ENCODE results near the gene TOMM40. TPM values are rescaled to one million over a fixed set of nuclear protein-coding genes. Genes with fewer than 3 reads are reported as not detected.

TOMM40 gene
- total and polyA plus RNA-seq, 2 of the 13 experiments (the other 11 are each of a cell fraction or from before 2014, with no cell fraction given), result 72.0 to 110 TPM

GRCh38 chr19:44907613-44908012 lies 16.6 kb downstream of the TOMM40 start:
- no TSS peak for BruUV-seq (replicated peaks)
- H3K4me2 ChIP-seq (ENCODE audit: low read depth, low read length), result peak overlapping the region; percentile 26; the same call in 1 of the 2 replicates
- ChIA-PET POLR2A (interaction anchor here (1.2 to 14.7 kb wide), 6 partner anchors 12 to 47 kb away, joined by 3 to 317 read pairs (median 22); partner anchors contain the start of genes APOC2 and CLPTM1), CTCF (ENCODE audit: low intra/inter-chr PET ratio, low total read pairs) (no interaction called here)
- H3K27me3 ChIP-seq (ENCODE audit: control insufficient read depth in 1 of 2, insufficient read depth in 2 of 2, low read length in 2 of 2), result no peaks in the 10 kb centered on the region; a peak in 1 of 5 replicates
- DNase-seq (ENCODE audit: low spot score) (no peak), ATAC-seq (no peak), FAIRE-seq (no peak)
- peak overlapping the region in 1 of 3 experiments; percentile 32; a peak in 1 of 6 replicates for H3K4me3 ChIP-seq (replicated peaks in 1 of 3; ENCODE audit: insufficient read depth in 1 of 3, low read depth in 2 of 3, low read length in 3 of 3)
- peaks cover 14% of the 10 kb centered on the region for H4K20me1 ChIP-seq (ENCODE audit: insufficient read depth, low read length)
- peaks cover 72% of the 10 kb centered on the region for H3K4me1 ChIP-seq (ENCODE audit: insufficient read depth, low read length)
- no peak overlapping the region for H3K27ac ChIP-seq (ENCODE audit: extremely low read length, insufficient read depth, low read length)
- WGBS (ENCODE audit: low lambda C conversion rate), result 92% methylated on average over 3 of the region's 12 CpGs
- no peaks in the 10 kb centered on the region for H3K9me3 ChIP-seq (ENCODE audit: low read length)
- in situ Hi-C loops (cut with HindIII; ENCODE audit: extremely low pct_ligation_motif_present, low pct_unique_long_range_greater_than_20kb), result no loop called here
- intact Hi-C loops (cut with micrococcal nuclease; ENCODE audit: unreplicated experiment), result no loop called here
- H3K36me3 ChIP-seq (replicated peaks in 1 of 2; ENCODE audit: control insufficient read depth in 1 of 2, insufficient read depth in 2 of 2, low read length in 2 of 2), result peaks cover 5 to 25% of the 10 kb centered on the region in 2 experiments
- TF ChIP-seq RBFOX2 (IDR thresholded peaks at IDR 0.05; ENCODE audit: low read depth, low read length) (peak; percentile 67; the same call in 1 of the 2 replicates), SOX6 (IDR thresholded peaks at IDR 0.05) (no peak), SOX6 (CRISPR knock-in tag; IDR thresholded peaks at IDR 0.05) (no peak), HNF4G (IDR thresholded peaks at IDR 0.05; ENCODE audit: borderline replicate concordance, low read depth, low read length) (no peak), HNF4G (CRISPR knock-in tag; IDR thresholded peaks at IDR 0.05; ENCODE audit: borderline replicate concordance, low read depth) (no peak), YEATS4 (CRISPR knock-in tag; IDR thresholded peaks at IDR 0.05; ENCODE audit: borderline replicate concordance) (no peak), AGO2 (optimal IDR thresholded peaks at IDR 0.05; ENCODE audit: low read depth, low read length) (peak; percentile 86), POLR2G (IDR thresholded peaks at IDR 0.05; ENCODE audit: low read depth, low read length) (peak; percentile 33; the same call in 1 of the 2 replicates), ATF1 (CRISPR knock-in tag; IDR thresholded peaks at IDR 0.05) (no peak)
- no peak overlapping the region for H2AFZ ChIP-seq (ENCODE audit: low read length)
- H3K79me2 ChIP-seq (ENCODE audit: insufficient read depth, low read length), result peaks cover 20% of the 10 kb centered on the region
- 0 out of 2 replicates have a peak overlapping the region, but pooled peaks have one; percentile 8 for H3K9ac ChIP-seq (ENCODE audit: insufficient read depth, low read depth, low read length)

Measured in HepG2 (cell line).